ENCODE data around the gene ADPRS.

ADPRS gene

DNA sequence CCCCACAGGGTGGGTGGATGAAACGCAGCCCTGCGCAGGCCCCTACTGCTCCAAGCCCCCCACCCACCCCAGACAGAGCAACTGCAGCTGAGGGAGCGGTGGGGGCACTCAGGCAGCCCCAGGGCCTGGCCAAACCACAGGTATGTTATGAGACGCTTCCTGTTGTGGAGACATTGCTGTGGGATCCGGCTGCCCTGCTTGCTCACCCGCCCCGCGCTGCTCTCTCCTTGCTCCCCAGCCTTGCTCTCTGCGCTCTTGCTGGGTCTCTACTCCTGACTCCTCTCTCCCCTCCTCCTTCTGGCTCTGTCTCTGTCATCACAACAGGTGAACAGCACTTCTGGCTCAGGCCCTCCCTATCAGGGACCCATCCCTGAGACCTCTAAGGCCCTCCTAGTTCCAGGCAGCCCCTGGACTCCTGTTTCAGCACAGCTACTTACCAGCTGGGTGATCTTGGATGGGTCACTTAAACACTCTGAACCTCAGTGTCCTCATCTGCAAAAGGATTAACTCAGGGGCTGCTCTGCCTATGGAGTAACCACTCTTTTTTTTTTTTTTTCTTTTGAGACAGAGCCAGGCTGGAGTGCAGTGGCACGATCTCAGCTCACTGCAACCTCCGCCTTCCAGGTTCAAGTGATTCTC is 20.5 kb downstream of the ADPRS start:
- DNase-seq: no peak

DNA sequence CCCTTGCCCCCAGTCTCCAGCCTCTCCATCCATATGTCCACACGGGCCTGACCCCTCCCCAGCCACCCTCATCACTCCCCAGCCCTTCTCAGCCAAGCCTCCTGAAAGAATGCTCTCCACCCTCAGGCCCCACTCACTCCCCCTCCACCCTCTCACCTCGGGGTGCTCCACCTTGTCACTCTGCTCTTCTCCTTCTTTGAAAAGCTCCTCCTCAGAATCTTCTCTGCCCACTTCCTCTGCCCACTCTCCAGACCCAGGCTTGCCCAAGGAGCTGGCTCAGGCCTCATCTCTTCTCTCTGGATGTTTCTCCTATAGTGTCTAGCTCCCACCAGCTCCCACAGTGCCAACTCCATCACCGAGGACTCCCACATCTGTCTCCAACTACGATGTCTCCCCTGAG is 22.5 kb downstream of the ADPRS start:
- DNase-seq: no peak

DNA sequence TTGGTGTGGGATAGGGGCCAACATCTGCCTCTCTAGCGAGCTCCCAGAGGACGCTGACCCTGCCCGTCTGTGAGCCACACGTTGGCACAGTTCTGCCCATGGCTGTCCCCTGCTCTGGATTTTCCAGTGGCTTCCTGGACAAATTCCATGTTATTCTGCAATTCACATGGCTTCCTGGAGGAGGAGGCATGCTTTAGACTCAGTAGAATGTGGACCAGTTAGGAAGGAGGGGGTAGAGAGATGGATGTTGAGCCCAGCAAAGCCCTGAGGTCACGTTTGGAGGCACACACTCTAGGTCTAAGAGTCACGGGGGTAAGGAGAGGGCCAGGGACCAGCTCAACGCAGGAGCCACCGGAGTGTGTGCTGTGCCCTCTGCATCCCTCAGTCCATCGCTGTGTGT is 24.1 kb downstream of the ADPRS start:
- no peak for DNase-seq

DNA sequence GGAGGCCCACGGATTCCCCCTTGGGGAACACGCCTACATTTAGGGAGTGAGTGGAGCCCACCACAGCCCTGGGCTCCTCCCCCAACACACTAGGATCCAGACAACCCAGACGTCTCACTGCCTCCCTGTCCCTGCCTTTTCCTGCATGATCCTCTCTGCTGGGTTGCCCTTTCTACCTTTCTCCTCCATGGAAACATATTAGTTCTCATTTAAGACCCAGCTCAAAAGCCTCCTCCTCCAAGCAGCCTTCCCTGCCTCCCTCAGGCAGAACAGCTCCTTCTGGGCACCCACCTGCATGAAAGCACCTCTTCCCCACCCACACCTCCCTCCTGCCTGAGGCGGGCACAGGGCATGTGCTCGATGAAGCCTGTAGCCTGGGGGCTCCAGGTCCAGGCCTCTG is 25.7 kb downstream of the ADPRS start:
- no peak for DNase-seq

DNA sequence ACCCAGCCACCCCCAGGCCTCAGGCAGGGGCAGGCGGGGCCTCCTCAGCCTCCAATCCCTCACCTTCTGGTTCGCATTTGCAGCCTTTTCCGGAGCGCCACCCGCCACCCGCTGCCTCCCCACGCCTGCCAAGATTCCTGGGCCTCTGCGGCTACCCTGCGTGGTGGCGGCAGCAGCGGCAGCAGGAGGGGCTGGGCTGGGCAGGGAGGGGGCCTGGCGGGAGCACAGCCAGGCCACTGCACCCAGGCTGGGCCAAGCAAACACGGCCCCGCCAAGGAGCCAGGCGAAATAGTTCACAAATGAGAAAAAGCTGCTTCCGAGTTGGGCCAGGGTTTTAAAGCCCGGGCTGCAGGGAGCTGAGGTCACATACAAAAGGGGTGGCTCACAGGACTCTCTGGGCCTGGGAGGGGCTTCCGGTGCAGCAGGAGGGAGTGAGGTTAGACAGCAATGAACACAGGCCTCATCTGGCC is 26.5 kb downstream of the ADPRS start:
- DNase-seq: no peak

DNA sequence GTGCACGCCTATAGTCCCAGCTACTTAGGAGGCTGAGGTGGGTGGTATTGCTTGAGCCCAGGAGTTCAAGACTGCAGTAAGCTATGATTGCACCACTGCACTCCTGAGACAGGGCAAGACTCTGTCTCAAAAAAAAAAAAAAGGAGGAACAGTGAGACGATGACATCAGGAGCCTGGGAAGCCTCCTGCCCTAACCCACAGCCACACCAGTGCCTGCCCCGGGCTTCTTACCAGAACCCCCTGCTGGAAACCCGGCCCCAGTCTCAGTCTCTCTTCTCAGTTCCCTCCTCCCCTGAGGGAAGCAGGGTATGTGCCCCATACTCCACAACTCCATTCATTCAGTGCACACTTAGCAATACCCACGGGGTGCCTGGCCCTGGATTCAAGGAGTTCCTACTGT is 27.2 kb downstream of the ADPRS start:
- no peak for DNase-seq

DNA sequence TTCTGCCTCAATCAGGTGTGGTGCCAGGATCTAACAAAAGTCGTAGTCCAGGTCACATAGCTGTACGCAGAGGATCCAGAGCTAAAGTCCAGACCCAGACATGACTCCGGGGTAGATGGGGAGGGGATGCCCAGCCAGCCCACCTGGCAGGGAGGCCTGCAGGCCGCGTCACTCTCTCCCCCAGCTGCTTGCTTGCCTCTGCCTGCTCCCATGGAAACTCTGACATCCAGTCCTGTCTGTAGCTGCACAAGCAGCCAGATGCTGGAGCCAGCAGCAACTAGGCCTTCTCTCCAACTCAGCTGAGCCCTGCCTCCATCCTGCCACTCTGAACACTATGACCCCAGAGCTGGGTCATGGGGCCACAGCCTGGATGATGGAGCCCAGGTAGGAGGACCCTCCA is 28.2 kb downstream of the ADPRS start:
- no peak for DNase-seq

DNA sequence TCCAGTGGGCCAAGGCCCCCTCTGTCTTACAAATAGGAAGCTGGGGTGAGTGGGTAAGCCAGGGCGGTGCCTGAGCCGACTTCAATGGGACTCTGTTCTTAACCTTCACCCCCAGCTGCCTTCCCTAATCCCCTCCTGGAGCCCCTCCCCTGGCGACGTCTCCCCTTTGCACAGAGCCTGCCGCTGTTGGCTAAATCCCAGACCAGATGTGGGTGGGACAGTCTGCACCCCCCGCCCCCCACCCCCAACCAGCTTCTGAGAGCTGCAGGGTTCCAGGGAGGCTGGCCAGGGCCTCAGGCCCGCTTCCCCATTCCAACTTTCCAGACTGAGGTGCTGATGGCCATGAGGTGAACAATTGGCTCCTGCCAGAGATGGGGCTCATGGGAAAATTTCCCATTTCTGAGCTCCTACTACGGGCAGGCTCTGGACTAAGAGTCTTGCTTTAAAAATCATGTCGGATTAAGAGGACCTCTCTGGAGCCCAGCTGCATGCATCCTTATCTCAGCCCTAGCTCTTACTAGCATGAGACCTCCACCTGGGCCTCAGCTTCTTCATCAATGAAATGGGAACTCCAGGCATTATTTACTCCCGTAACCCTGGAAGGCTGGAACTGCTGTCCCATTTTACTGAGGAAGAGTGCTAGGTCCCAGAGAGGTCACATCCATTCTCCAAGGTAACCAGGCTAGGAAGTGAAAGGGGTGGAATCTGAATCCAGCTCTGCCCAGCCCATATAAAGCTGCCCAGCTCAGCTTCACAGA is 29.9 kb downstream of the ADPRS start:
- no peak for DNase-seq

DNA sequence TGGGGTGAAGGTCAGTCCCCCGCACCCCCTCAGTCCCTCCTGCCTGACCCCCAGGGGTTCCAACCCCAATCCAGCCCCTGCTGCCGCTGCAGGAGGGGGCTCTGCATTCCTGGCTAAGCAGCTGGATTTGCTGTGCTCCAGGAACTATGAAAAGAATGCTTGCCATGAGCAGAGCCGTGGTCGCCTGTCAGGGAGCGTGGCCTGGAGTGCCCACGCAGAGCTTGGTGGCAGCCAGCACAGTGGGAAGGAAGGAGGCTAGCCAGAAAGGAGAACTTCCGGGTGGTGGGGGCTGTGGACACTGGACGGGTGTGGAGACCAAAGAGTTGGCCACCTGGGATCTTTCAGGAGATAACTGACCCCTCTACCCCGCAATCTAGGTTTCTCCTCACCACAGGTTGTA is 30.8 kb downstream of the ADPRS start:
- DNase-seq: no peak

DNA sequence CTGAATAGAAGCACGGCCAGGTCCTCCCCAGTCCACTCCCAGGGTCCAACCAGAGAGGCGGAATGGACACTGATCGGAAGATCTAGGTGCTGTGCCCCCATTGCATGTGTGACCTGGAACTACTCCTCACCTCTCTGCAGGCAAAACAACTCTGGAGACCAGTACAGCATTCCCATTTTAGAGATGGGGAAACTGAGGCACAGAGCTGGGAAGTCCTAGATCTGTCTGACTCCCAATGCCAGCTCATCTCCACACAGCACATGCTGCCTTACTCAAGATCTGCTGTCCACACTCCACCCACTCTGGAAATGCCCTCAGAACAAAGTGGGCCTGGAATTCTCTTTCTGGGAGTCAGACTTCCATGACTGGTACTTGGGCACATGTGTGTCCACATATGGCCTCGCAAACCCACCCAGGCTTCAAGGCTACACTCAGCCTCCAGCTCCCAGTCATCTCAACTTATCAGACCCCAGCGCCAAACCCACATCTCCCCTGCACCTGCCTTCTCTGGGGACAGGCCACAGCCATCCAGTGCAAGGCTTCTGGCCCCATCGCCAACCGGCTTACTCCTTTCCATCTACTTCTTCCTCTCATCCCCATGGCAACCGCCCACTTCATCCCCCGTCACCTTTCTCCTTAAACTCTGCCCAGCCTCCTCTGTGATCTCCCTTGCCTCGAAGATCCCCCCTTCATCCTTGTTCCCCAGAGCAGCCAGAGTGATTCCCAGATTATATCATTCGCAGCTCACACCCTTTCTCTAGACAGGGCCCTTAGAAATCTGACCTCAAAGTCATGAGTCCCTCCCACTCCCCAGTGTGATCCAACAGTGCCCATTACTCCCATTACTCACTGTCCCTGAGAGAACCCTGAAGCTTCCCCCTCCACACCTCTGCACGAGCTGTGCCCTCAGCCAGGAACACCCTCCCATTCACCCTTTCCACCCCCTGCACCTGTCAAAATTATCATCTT is 33.7 kb downstream of the ADPRS start:
- DNase-seq: no peak

DNA sequence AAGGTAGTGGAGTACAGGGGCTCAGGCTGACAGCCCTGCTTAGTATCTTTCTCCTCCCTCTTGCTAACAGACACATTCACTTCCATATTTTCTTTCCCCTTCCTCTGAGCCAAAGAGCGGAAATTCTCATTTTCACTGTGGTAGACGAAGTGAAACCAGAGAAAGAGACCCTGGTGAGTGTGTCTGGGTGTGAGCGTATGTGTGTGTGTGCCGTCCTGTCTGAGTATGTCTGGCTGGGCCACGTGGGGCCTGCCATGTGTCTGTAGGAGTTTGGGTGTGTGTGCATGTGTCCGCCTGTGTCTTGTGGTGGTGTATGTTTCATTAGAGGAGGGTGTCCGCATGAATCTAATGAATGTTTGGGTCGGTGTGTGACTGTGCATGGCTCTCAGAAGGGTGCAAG is 34.7 kb downstream of the ADPRS start:
- peak in 1 of 2 donors; percentile 38 for DNase-seq

DNA sequence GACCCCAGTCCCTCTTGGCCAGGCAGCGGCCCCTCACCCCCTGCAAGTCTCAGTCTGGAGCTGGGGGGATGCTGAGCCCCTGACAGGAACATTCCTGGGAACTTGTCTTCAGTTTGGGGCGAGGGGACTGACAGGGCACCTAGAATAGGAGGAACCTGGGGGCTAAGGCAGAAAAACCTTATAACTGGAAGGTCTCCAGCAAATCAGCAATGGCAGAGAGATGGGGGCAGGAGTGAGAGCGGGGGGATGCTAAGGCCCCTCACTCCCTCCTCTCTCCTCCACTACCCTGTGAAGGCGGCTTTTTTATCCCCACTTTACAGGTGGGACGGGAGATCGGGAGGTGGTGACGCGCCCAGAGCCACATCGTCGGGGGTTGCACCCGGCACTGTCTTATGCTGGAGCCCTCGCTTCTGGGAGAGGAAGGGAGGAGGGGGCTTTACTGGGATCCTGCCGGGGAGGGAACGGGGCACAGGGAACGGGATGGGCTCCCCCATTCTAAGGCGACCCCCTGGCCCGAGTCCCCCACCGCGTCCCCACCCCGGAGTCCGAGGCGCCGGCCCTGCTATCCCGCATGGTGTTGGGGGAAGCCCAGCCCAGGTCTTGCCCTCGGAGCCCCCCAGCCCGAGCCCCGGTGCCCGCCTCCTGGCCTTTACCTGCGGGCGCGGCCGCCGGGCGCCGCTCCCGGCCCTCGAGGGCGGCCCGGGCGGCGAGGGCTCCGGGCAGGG is 35.9 kb downstream of the ADPRS start:
- no peak for DNase-seq

DNA sequence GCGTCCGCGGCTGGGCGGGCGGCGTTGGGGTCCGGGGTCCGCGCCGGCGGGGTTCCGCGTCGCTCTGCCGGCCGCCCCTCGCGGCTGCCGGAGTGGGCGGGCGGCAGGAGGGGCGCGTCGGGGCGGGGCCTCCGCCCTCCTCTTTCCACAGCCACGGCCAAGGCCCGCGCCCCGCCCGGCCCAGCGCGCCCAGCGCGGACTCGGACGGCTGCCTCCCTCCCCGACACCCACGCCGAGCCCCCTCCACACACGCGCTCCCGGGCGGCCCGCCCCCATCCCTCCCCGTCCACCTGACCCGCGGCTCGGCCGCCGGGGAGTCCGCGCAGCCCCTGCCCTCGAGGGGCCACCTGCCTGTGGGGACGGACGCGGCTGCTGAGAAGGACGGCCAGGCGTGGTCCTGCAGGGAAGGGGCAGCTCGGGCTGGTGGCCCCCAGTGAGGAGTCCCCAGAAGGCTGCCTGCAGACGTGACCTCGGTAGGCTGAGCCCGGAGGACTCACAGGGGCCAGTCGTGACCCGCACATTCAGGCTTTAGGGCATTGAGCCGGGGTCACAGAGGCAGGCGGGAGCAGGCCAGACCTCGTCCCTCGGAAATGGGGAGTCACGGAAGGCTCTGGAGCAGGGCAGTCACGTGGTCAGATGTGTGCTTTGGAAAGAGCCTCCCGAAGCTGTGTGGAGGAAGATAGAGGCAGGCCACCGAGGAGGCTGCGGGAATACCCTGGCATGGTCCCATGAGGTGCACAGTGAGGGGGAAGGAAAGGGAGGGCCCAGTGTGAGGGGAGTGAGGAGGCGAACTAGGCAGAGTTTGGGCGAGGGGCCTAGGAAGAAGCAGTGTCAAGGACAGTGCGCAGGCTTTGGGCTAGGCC is 36.7 kb downstream of the ADPRS start, which contains the start of gene COL8A2:
Gene COL8A2 (minus strand): TSS at position 94 of the 863 bp plus-strand sequence. CDS start 24,980 bp downstream, outside the sequence.
- DNase-seq: no peak

DNA sequence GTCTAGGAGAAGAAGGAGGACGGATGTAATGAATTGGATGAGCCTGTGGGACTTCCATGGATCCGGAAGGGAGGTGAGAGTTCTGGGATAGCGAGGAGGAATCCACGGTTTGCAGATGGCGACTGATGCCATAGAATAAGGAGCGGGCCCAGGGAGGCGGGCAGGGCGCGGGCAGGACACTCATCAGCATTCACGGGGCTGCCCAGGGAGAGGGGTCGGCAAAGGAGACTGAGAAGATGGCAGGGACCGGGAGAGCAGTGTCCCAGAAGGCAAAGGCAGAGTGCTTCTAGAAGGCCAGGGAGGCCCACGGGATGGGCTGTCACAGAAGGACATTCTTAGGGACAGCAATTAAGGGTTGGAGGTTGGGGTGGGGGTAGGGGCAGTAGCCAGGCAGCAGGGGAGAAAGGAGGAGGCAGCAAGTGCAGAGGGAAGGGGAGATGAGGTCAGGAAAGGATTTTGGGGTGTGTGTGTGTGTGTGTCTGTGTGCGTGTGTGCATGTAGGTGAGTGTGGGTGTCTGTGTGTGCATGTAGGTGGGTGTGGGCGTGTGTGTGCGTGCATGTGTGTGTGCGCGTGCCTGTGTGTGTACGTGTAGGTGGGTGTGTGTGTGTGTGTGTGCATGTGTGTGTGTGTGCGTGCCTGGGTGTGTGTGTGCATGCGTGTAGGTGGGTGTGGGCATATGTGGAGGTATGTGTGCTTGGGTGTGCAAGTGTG is 37.5 kb downstream of the ADPRS start:
- DNase-seq: no peak

DNA sequence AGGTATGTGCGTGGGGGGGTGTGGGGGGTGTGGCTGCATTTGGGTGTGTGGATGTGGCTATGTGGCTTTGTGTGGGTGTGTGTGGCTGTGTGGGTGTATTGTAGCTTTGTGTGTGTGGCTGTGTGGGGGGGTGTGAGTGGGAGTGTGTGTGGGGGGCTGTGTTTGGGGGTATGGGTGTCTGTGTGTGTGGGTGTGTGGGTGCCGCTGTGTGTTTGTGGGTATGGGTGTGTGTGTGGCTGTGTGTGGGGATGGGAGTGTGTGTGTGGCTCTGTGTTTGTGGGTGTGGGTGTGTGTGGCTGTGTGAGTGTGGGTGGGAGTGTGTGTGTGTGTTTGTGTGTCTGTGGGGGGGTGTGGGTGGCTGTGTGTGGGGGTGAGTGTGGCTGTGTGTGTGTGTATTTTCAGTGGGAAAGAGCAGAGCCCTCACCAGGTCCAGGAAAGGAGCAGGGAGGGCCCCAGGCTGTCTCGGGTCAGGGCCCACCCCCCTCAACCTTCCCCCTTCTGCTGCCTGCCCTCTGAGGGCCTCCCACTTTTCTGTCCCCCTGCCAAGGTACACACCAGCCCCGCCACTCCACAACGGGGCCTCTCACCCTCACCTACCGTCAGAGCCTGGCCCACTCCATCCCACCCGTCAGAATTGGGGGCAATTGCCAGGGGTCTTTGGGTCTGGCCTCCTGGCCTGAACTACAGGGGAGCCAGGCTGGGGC is 38.3 kb downstream of the ADPRS start:
- DNase-seq: no peak

DNA sequence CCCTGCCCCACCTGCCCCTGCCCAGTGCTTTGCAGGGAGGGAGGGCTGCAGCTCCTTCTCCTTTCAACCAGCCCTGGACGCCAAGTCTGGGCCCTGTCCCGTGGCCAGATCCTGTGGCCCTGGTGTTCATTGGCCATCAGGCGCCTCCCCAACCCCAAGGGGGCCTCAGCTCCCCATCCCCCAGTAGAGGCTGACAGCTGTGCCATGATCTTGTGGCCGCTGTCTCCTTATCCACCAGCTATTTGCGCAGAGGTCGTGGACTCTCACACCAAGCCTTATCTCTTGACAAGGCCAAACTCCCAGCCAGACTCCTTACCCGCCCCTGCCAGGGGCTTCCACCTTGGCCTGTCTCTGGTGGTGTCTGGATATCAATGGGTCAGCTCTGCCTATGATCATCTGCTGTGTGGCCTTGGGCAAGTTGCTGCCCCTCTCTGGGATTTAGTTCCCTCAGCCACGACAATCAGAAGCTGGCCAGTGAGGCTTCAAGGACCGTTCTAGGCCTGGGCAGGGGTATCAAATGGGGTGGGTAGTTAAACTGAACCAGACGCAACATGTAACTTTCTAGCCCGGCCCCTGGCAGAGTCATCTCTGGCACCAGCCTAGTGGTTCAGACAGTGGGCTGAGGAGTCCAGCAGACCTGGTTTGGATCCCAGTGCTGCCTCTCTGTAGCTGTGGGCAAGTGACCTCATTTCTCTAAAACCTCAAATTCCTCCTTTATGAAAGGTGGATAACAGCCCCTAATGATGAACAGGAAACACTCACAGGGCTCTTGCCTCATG is 39.6 kb downstream of the ADPRS start:
- DNase-seq: no peak

DNA sequence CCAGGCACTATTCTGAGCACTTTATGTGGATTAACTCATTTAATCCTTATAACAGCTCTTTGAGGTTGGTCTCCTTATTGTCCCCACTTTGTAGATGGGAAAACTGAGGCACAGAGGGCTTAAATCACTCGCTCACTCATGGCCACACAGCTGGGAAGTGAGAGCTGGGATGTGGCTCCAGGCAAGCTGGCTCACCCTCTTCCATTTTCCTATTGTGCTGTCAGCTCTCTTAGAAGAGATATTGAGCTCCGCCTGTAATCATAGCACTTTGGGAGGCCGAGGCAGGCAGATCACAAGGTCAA is 40.2 kb downstream of the ADPRS start:
- no peak for DNase-seq

DNA sequence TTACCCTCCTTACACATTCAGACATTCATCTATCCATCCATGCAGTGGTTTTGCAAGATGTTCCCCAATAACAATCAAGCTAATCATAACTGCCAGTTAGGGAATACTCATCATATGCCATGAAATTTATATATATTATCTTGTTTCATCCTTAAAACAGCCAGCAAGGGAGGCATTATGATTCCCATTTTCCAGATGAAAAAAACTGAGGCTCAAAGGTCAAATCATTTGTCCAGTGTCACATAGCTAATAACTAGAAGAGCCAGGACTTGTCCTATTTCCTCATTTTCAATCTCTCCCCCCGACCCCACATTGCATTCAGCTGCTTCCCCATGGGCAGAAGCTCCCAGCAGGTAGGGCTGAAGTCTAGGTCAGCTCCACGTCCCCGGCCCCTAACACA is 43.3 kb downstream of the ADPRS start:
- DNase-seq: no peak

DNA sequence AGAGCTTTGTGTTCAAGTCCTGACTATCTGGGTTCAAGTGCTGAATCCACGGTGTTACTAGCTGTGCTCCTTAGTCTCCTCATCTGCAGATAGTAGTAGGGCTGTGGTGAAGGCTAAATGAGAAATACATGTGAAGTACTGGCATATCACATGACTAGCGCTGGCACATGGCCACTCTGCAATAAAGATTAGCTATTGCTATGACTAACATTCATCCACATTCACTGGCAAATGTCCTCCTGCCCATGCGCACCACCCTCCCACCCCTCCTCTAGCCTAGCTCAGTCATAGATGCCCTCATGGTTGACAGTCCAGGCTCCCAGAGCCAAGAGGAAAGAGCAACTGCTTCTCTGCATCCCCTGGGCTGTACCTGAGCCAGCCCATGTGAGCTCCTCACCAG is 44.8 kb downstream of the ADPRS start:
- no peak for DNase-seq

DNA sequence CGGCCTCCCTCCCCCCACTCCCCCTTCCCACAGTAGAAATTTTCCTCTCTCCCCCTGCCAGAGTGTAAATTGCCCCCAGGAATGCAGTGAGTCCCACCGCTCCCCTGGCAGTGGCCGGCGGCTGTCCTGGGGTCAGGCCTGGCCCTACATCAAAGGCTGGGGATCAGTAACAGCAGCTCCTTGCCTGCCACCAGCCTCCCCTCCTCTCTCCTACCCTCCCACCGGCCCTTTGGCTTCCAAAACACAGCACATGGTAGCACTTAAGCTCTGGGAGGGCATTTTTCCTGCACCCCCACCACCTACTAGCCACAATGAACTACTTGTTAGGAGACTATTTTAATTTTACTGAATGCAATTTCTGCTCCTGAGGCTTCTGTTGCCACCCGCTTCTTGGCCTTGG is 45.3 kb downstream of the ADPRS start:
- no peak for DNase-seq

Measured in bone marrow (tissue), 2 donors.